Body of pancreas (tissue), 4 donors: ENCODE measurements around the gene SLC25A1. TPM values are rescaled to one million over a fixed set of nuclear protein-coding genes. Genes with fewer than 3 reads are reported as not detected.

Experiments
- ATAC-seq: fragments of 150-250 bp; one replicate; pipeline ENCODE4 v1.9.1; 2016
- DNase-seq, 4 donors: peaks; one replicate each; pipeline ENCODE4 v3.0.0-alpha.2; 2019
- H3K27ac ChIP-seq, 4 donors: fragments of 200-600 bp; sonication (generic); 1 replicate in 3 of 4; 2 replicates in 1 of 4; pipeline versions ENCODE4 v1.5.1 to v1.6.1; 2016 to 2019; ENCODE audit warnings: mild to moderate bottlenecking in 1 of 4, mixed read lengths in 1 of 4, moderate library complexity in 1 of 4
- H3K27me3 ChIP-seq, 2 donors: fragments of 200-600 bp; sonication (generic); one replicate each; pipeline ENCODE4 v1.6.0; 2016; ENCODE audit warnings: mild to moderate bottlenecking in 1 of 2
- H3K36me3 ChIP-seq, 2 donors: fragments of 200-600 bp; sonication (generic); replicated peaks in 1 of 2; 2 replicates each; pipeline ENCODE4 v1.5.1; 2016; ENCODE audit warnings: low read depth in 2 of 2; ENCODE audit not compliant: insufficient read depth in 1 of 2
- H3K4me1 ChIP-seq: fragments of 200-600 bp; sonication (generic); one replicate; pipeline ENCODE4 v1.6.0; 2016
- H3K4me3 ChIP-seq, 2 donors: fragments of 200-600 bp; sonication (generic); 1 replicate in 1 of 2; 2 replicates in 1 of 2; pipeline ENCODE4 v1.5.1; 2016 to 2019
- H3K9me3 ChIP-seq, 3 donors: fragments of 200-600 bp; sonication (generic); 1 replicate in 2 of 3; 2 replicates in 1 of 3; pipeline ENCODE4 v1.5.1; 2016
- CTCF ChIP-seq, 7 experiments: fragments of 450-650 bp in 4 of 7; fragments of 200-600 bp in 3 of 7; sonication (generic) in 3 of 7; IDR thresholded peaks; one replicate each; pipeline ENCODE4 v1.5.1; 2016 to 2019; ENCODE audit warnings: antibody characterized with exemption in 7 of 7
- POLR2A ChIP-seq, 3 donors: fragments of 450-650 bp; IDR thresholded peaks; one replicate each; pipeline ENCODE4 v1.6.1; 2016; ENCODE audit warnings: antibody characterized with exemption in 3 of 3, mild to moderate bottlenecking in 2 of 3
- WGBS, 2 donors: methylation state at CpG; one replicate each; pipeline ENCODE4 v1.1.5; 2017; 5-methylcytosine and 5-hydroxymethylcytosine counted together
- intact Hi-C: fragments of 100-400 bp; cut with DNase I; formaldehyde crosslinking; loops from one replicate; pipeline ENCODE4 v1.15.1; 2023
- total RNA-seq, 2 donors: library from RNA; depleted of rRNA; stranded (reverse); fragments of >200 nt; gene quantifications; one replicate each; pipeline ENCODE4 v1.1.0, GENCODE V29; 2016

Gene SLC25A1
- total RNA-seq, 2 donors from 2014 or later: 39.7 to 87.0 TPM

DNA sequence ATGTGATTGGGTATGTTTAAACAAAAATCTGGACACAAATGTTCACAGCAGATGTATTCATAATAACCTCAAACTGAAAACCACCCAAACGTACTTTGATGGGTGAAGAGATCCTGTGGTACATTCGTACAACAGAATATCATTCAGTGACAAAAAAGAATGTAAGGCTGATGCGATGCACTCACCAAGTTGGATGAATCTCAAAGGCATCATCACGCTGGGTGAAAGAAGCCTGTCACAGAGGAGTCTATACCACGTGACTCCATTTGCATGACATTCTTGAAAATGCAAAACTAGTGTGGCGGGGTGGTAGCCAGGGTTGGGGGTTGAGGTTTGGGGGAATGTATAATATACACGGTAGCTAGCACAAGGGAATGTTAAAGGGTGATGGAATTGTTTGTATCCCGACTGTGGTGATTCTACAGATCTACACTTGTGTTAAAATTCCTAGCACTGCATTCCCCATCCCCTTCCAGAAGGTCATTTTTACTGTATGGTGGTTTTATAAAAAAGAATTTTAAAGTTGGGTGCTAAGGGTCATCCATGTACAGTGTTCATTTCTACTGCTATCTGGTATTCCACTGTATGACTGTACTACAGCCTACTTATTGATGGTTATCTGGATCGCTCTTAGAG, 35.0 kb upstream of the SLC25A1 start:
- intact Hi-C loops: no loop called here

DNA sequence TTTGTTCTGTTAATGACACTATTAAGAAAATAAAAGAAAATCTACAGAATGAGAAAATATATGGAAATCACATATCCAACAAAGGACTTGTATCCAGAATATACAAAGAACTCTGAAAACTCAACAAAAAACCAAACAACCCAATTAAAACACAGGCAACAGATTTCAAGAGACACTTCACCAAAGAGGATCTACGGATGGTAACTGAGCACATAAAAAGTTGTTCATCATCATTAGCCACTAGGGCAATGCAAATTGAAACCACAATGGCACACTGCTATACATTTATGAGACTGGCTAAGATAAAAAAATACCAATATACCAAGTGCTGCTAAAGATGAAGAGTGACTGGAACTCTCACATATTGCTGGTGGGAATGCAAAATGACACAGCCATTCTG, 34.5 kb upstream of the SLC25A1 start:
- H3K4me3 ChIP-seq: no peak overlapping the region
- intact Hi-C loops: no loop called here
- H3K4me1 ChIP-seq: no peaks in the 10 kb centered on the region
- H3K9me3 ChIP-seq: no peaks in the 10 kb centered on the region
- DNase-seq (no peak), ATAC-seq (no peak)
- WGBS, 2 donors: 67 to 88% methylated on average over 1 of the region's 1 CpG
- H3K27ac ChIP-seq: no peak overlapping the region
- no peaks in the 10 kb centered on the region for H3K27me3 ChIP-seq
- H3K36me3 ChIP-seq: no peaks in the 10 kb centered on the region
- no peak for TF ChIP-seq CTCF (IDR thresholded peaks at IDR 0.05)
- no peak for TF ChIP-seq POLR2A (IDR thresholded peaks at IDR 0.05)

More for the DNA sequence above, 35.0 kb upstream of the SLC25A1 start:
- no peaks in the 10 kb centered on the region for H3K9me3 ChIP-seq
- H3K27ac ChIP-seq: no peak overlapping the region
- DNase-seq (no peak), ATAC-seq (no peak)
- no peaks in the 10 kb centered on the region for H3K36me3 ChIP-seq
- no peaks in the 10 kb centered on the region for H3K4me1 ChIP-seq
- WGBS, 2 donors: 78 to 80% methylated on average over 9 of the region's 9 CpGs
- no peaks in the 10 kb centered on the region for H3K27me3 ChIP-seq
- H3K4me3 ChIP-seq: no peak overlapping the region
- no peak for TF ChIP-seq CTCF (IDR thresholded peaks at IDR 0.05)

- no peak for ATAC-seq
- Histone ChIP-seq H3K36me3 (no peaks in the 10 kb centered on the region), H3K9me3 (no peaks in the 10 kb centered on the region), H3K4me3 (no peak overlapping the region), H3K27me3 (no peaks in the 10 kb centered on the region), H3K4me1 (no peaks in the 10 kb centered on the region), H3K27ac (no peak overlapping the region)
- intact Hi-C loops: no loop called here
- 92 to 100% methylated on average over 1 of the region's 1 CpG for WGBS, 2 donors
- no peak for TF ChIP-seq POLR2A (IDR thresholded peaks at IDR 0.05)
- TF ChIP-seq CTCF (IDR thresholded peaks at IDR 0.05): no peak
- DNase-seq: no peak
These were observed 33.9 kb upstream of the SLC25A1 start for GRCh38 chr22:19212302-19212870.

- Histone ChIP-seq H3K27ac (no peak overlapping the region), H3K9me3 (no peaks in the 10 kb centered on the region), H3K4me3 (no peak overlapping the region), H3K4me1 (no peaks in the 10 kb centered on the region), H3K27me3 (no peaks in the 10 kb centered on the region), H3K36me3 (no peaks in the 10 kb centered on the region)
- whole genome bisulfite sequencing, 2 donors: 90 to 91% methylated on average over 14 of the region's 14 CpGs
- TF ChIP-seq POLR2A (IDR thresholded peaks at IDR 0.05): no peak
- TF ChIP-seq CTCF (IDR thresholded peaks at IDR 0.05): no peak
- DNase-seq (no peak), ATAC-seq (no peak)
- intact Hi-C loops: no loop called here
These were observed 31.7 kb upstream of the SLC25A1 start for GRCh38 chr22:19210188-19210587.

DNA sequence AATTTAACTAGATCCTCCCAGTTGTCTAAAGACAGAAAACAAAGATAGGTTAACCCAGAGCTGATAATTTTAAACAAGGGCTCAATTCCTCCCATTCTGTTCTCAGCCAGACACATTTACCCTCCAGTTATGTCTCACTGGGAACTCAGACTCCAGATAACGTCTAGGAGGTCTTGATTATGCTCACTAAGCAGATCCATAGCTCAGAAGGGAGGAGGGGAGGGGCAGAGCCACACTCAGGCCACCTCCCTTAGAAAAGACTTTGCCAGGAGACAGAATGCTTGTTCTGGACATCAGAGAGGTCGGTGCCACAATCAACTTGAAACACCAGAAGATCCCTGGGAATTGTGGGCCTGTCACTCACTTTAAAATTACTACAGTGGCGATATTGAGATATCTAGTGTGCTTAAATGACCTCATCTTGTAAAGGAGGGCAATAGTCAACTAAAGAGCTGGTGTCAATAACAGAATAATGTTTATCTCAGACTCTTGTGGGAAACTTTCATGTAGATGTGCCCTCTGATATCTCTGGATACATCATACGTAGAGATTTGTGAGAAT, 29.8 kb upstream of the SLC25A1 start:
- Histone ChIP-seq H3K4me1 (no peaks in the 10 kb centered on the region), H3K36me3 (no peaks in the 10 kb centered on the region), H3K27me3 (no peaks in the 10 kb centered on the region), H3K4me3 (no peak overlapping the region), H3K9me3 (no peaks in the 10 kb centered on the region), H3K27ac (no peak overlapping the region)
- TF ChIP-seq POLR2A (IDR thresholded peaks at IDR 0.05): no peak
- TF ChIP-seq CTCF (IDR thresholded peaks at IDR 0.05): no peak
- intact Hi-C loops: no loop called here
- no peak for DNase-seq
- WGBS, 2 donors: 66 to 77% methylated on average over 4 of the region's 4 CpGs
- no peak for ATAC-seq
